Activated T-cell treated with anti-CD3 and anti-CD28 coated beads, Interleukin-2, amount 50 U/mL, for 1 hour (primary cell): ENCODE data around the gene MYO1H.

Experiments used
- DNase-seq: peaks from one replicate; pipeline ENCODE4 v3.0.0-alpha.2; 2020

The MYO1H gene

DNA sequence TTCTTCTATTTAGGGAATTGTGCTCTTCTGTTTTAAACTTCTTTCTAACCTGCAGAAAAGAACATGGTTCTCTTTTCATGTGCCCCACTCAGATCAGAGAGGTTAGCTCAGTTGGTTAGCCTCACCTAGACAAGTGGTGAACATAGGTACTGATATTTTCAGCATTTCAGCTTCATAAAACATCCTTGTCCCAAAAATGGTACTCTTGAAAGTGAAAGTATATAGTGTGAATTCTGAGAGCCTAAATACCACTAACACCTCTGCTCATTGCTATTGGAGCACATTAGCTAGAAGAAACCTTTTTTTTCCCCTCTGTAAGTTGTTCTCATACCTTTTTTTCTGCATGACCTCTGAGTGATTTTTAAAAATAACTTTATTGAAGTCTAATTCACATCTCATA, 147.3 kb downstream of the MYO1H start:
- no peak for DNase-seq

DNA sequence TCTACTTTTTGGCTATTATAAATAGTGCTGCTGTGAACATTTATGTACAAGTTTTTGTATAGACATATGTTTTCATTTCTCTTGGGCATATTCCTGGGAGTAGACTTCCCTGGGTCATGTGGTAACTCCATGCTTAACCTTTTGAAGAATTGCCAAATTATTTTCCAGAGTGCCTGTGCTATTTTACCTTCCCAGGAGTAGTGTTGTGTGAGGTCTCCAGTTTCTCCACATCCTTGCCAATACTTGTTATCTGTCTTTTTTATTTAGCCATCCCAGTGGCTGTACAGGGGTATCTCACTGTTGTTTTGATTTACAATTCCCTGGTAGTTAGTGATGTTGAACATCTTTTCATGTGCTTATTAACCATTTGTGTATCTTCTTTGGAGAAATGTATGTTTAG, 148.6 kb downstream of the MYO1H start:
- no peak for DNase-seq

DNA sequence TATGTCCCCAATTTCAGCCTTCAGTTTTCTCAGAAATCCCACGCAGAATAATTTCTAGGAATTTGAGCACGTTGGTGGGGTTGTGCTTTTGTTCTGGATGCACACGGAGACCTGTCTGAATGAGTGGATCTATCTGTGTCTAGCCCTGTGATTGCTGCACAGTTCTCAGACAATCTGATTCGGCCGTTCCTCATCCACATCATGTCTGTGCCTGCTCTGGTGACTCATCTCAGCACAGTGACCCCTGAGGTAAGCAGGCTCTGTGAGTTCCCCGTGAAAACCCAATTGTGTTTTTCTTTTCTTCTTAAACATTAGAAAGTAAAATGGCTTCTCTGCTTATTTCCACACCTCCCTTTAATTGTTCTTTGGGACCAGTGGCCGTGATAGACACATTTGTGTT, 150.0 kb downstream of the MYO1H start:
- DNase-seq = no peak
